Astrocyte of the hippocampus (primary cell): ENCODE data around the gene ADAMTSL3.

Experiments
- DNase-seq: peaks from one replicate; pipeline ENCODE4 v3.0.0; 2011; ENCODE audit warnings: low read depth, low spot score

ADAMTSL3 gene

GRCh38 chr15:83816124-83816883, 162.4 kb downstream of the ADAMTSL3 start:
- no peak for DNase-seq

GRCh38 chr15:83818591-83818990, 164.7 kb downstream of the ADAMTSL3 start:
- DNase-seq: no peak

GRCh38 chr15:83830381-83830780, 176.5 kb downstream of the ADAMTSL3 start:
- no peak for DNase-seq

- no peak for DNase-seq
Observed at GRCh38 chr15:83833569-83833968, 179.6 kb downstream of the ADAMTSL3 start.

- DNase-seq: no peak
Observed at GRCh38 chr15:83835479-83835878, 181.6 kb downstream of the ADAMTSL3 start.

GRCh38 chr15:83837945-83838571, 184.1 kb downstream of the ADAMTSL3 start:
- peak; percentile 72 for DNase-seq

GRCh38 chr15:83838763-83839162, 184.8 kb downstream of the ADAMTSL3 start:
- no peak for DNase-seq

- no peak for DNase-seq
Observed at GRCh38 chr15:83842281-83842680, 188.4 kb downstream of the ADAMTSL3 start.

- DNase-seq: peak; percentile 75
Observed at GRCh38 chr15:83843471-83843871, 189.5 kb downstream of the ADAMTSL3 start.

GRCh38 chr15:83844742-83845141, 190.8 kb downstream of the ADAMTSL3 start:
- no peak for DNase-seq

GRCh38 chr15:83845230-83845629, 191.3 kb downstream of the ADAMTSL3 start:
- DNase-seq: no peak

GRCh38 chr15:83846847-83847246, 192.9 kb downstream of the ADAMTSL3 start:
- DNase-seq: no peak

- no peak for DNase-seq
Observed at GRCh38 chr15:83848315-83849050, 194.6 kb downstream of the ADAMTSL3 start.

- no peak for DNase-seq
Observed at GRCh38 chr15:83850015-83850414, 196.1 kb downstream of the ADAMTSL3 start.

- no peak for DNase-seq
Observed at GRCh38 chr15:83850501-83851245, 196.8 kb downstream of the ADAMTSL3 start.

- DNase-seq: no peak
Observed at GRCh38 chr15:83853232-83853631, 199.3 kb downstream of the ADAMTSL3 start.

GRCh38 chr15:83854321-83854720, 200.4 kb downstream of the ADAMTSL3 start:
- DNase-seq: no peak

- peak; percentile 78 for DNase-seq
Observed at GRCh38 chr15:83854950-83855707, 201.2 kb downstream of the ADAMTSL3 start.

GRCh38 chr15:83855956-83856355, 202.0 kb downstream of the ADAMTSL3 start:
- DNase-seq: no peak

- peak; percentile 20 for DNase-seq
Observed at GRCh38 chr15:83858820-83859505, 205.0 kb downstream of the ADAMTSL3 start.
